Tibial nerve (tissue), 4 donors: ENCODE measurements around the gene MSRB1. TPM values are rescaled to one million over a fixed set of nuclear protein-coding genes. Genes with fewer than 3 reads are reported as not detected.

Source experiments
- DNase-seq, 2 donors: peaks; one replicate each; pipeline ENCODE4 v3.0.0-alpha.2; 2019; ENCODE audit warnings: low spot score in 2 of 2
- H3K27ac ChIP-seq, 4 donors: fragments of 200-600 bp; sonication (generic) in 3 of 4; one replicate each; pipeline ENCODE4 v1.5.1; 2017 to 2019; ENCODE audit warnings: mild to moderate bottlenecking in 1 of 4
- H3K27me3 ChIP-seq, 2 donors: fragments of 200-600 bp; sonication (generic) in 1 of 2; one replicate each; pipeline versions ENCODE4 v1.5.1 to v1.6.0; 2017 to 2019
- H3K36me3 ChIP-seq, 3 donors: fragments of 200-600 bp; sonication (generic); one replicate each; pipeline ENCODE4 v1.5.1; 2018 to 2019
- H3K4me1 ChIP-seq, 4 donors: fragments of 200-600 bp; sonication (generic) in 3 of 4; one replicate each; pipeline ENCODE4 v1.5.1; 2017 to 2019
- H3K4me3 ChIP-seq, 4 donors: fragments of 200-600 bp; sonication (generic) in 3 of 4; one replicate each; pipeline ENCODE4 v1.5.1; 2017 to 2019; ENCODE audit warnings: mild to moderate bottlenecking in 1 of 4, moderate library complexity in 1 of 4
- H3K9me3 ChIP-seq, 4 donors: fragments of 200-600 bp; sonication (generic) in 3 of 4; one replicate each; pipeline ENCODE4 v1.5.1; 2017 to 2019
- CTCF ChIP-seq, 5 experiments: fragments of 200-600 bp in 3 of 5; fragments of 450-650 bp in 2 of 5; sonication (generic) in 3 of 5; IDR thresholded peaks; one replicate each; pipeline ENCODE4 v1.5.1; 2016 to 2019; ENCODE audit warnings: antibody characterized with exemption in 5 of 5, mild to moderate bottlenecking in 3 of 5, moderate library complexity in 2 of 5
- EP300 ChIP-seq, 2 donors: sonication (generic); formaldehyde crosslinking; IDR thresholded peaks; one replicate each; pipeline ENCODE4 v1.6.1; 2017; ENCODE audit warnings: antibody characterized with exemption in 2 of 2, mild to moderate bottlenecking in 1 of 2
- POLR2A ChIP-seq, 2 donors: fragments of 450-650 bp; IDR thresholded peaks; one replicate each; pipeline ENCODE4 v1.6.1; 2017; ENCODE audit warnings: antibody characterized with exemption in 2 of 2, mild to moderate bottlenecking in 2 of 2, moderate library complexity in 2 of 2
- WGBS, 2 donors: methylation state at CpG; one replicate each; pipeline ENCODE4 v1.1.5; 2018; 5-methylcytosine and 5-hydroxymethylcytosine counted together
- small RNA-seq: library from RNA; depleted of rRNA; stranded (forward); fragments of <200 nt; gene quantifications from one replicate; pipeline ENCODE3, GENCODE V24; 2016
- total RNA-seq, 4 donors: library from RNA; depleted of rRNA; stranded (reverse); fragments of >200 nt; gene quantifications; one replicate each; pipeline ENCODE4 v1.1.0, GENCODE V29; 2016

MSRB1 gene
- total RNA-seq, 4 donors from 2014 or later = 22.5 to 46.1 (median 30.3) TPM

- H3K36me3 ChIP-seq = no peaks in the 10 kb centered on the region
- WGBS, 2 donors = 76 to 77% methylated on average over 15 to 16 of the region's 16 CpGs
- no peak overlapping the region for H3K4me3 ChIP-seq
- no peaks in the 10 kb centered on the region for H3K9me3 ChIP-seq
- no peak overlapping the region for H3K27ac ChIP-seq
- H3K4me1 ChIP-seq = no peaks in the 10 kb centered on the region
- TF ChIP-seq EP300 (IDR thresholded peaks at IDR 0.05) (no peak), POLR2A (IDR thresholded peaks at IDR 0.05) (no peak), CTCF (IDR thresholded peaks at IDR 0.05) (no peak)
- DNase-seq = no peak
- peaks cover 0 to 29% of the 10 kb centered on the region in 2 donors for H3K27me3 ChIP-seq
These were observed 52.8 kb downstream of the MSRB1 start for GRCh38 chr16:1890024-1890707.

Small RNA genes lying within 50 kb of the gene (small RNA-seq; reads per million reads assigned to genes)
- gene AC005363.2 = not detected
- not detected for gene SNORA10
- gene SNORA64 = not detected

Other genes with a start within 250 kb of the MSRB1 start
- 100 to 1,000 TPM in 2 of 4 donors, 10 to 100 TPM in 2; 92.6 to 188 (median 99.5) TPM for gene MAPK8IP3, start 237.0 kb downstream of the MSRB1 start, total RNA-seq
- 100 to 1,000 TPM; 113 to 198 (median 128) TPM for gene NME3, start 171.7 kb downstream of the MSRB1 start, total RNA-seq
- gene EME2, start 170.4 kb downstream of the MSRB1 start, total RNA-seq = 10 to 100 TPM; 13.2 to 41.4 (median 17.7) TPM
- gene MRPS34, start 170.1 kb downstream of the MSRB1 start, total RNA-seq = 100 to 1,000 TPM in 1 of 4 donors, 10 to 100 TPM in 3; 58.1 to 121 (median 81.0) TPM
- gene SPSB3, start 160.6 kb downstream of the MSRB1 start, total RNA-seq = 100 to 1,000 TPM in 3 of 4 donors, 10 to 100 TPM in 1; 90.7 to 122 (median 112) TPM
- 10 to 100 TPM; 73.5 to 93.9 (median 87.4) TPM for gene NUBP2, start 160.2 kb downstream of the MSRB1 start, total RNA-seq
- gene IGFALS, start 149.5 kb downstream of the MSRB1 start, total RNA-seq = 1 to 10 TPM in 1 of 4 donors, under 1 TPM in 1, not detected in 2; 0.63 to 1.6 TPM
- gene HAGH, start 116.4 kb downstream of the MSRB1 start, total RNA-seq = 100 to 1,000 TPM in 2 of 4 donors, 10 to 100 TPM in 2; 89.2 to 161 (median 100) TPM
- 10 to 100 TPM; 17.5 to 44.1 (median 33.7) TPM for gene FAHD1, start 116.0 kb downstream of the MSRB1 start, total RNA-seq
- gene MEIOB, start 71.0 kb downstream of the MSRB1 start, total RNA-seq = not detected
- gene HS3ST6, start 24.8 kb downstream of the MSRB1 start, total RNA-seq = not detected
- not detected for gene RPL3L, start 11.5 kb upstream of the MSRB1 start, total RNA-seq
- 100 to 1,000 TPM in 2 of 4 donors, 10 to 100 TPM in 2; 86.9 to 136 (median 116) TPM for gene NDUFB10, start 16.3 kb upstream of the MSRB1 start, total RNA-seq
- gene RPS2, start 21.6 kb upstream of the MSRB1 start, total RNA-seq = 1,000 to 10,000 TPM; 1,591 to 3,468 (median 1,745) TPM
- gene RNF151, start 23.7 kb upstream of the MSRB1 start, total RNA-seq = not detected
- gene TBL3, start 28.9 kb upstream of the MSRB1 start, total RNA-seq = 10 to 100 TPM; 37.6 to 70.8 (median 46.2) TPM
- 1 to 10 TPM in 1 of 4 donors, not detected in 3; 3.9 TPM for gene NOXO1, start 38.3 kb upstream of the MSRB1 start, total RNA-seq
- 10 to 100 TPM; 13.4 to 20.2 (median 18.1) TPM for gene GFER, start 41.0 kb upstream of the MSRB1 start, total RNA-seq
- gene SYNGR3, start 46.8 kb upstream of the MSRB1 start, total RNA-seq = 1 to 10 TPM in 1 of 4 donors, not detected in 3; 3.9 TPM
- gene ZNF598, start 66.6 kb upstream of the MSRB1 start, total RNA-seq = 10 to 100 TPM; 37.0 to 83.1 (median 49.2) TPM
- gene NPW, start 76.6 kb upstream of the MSRB1 start, total RNA-seq = 1 to 10 TPM in 2 of 4 donors, not detected in 2; 3.0 to 3.1 TPM
- gene NHERF2, start 83.7 kb upstream of the MSRB1 start, total RNA-seq = 10 to 100 TPM; 54.7 to 83.1 (median 64.9) TPM
- gene NTHL1, start 104.6 kb upstream of the MSRB1 start, total RNA-seq = 10 to 100 TPM; 22.8 to 56.7 (median 28.1) TPM
- gene TSC2, start 104.8 kb upstream of the MSRB1 start, total RNA-seq = 100 to 1,000 TPM in 2 of 4 donors, 10 to 100 TPM in 2; 75.4 to 507 (median 111) TPM
- gene PKD1, start 192.7 kb upstream of the MSRB1 start, total RNA-seq = 100 to 1,000 TPM; 207 to 542 (median 381) TPM
- not detected for gene RAB26, start 205.4 kb upstream of the MSRB1 start, total RNA-seq
- gene TRAF7, start 212.6 kb upstream of the MSRB1 start, total RNA-seq = 10 to 100 TPM; 29.1 to 53.7 (median 38.4) TPM